CD4-positive, alpha-beta T cell treated with Interleukin-4 for 4 hours (primary cell): ENCODE data around the gene ST7.
"Not testable (repeated sequence)": the region's sequence is repeated elsewhere in the genome, so short reads cannot be mapped to it uniquely, and the experiment has no call there.

Experiments
- DNase-seq: peaks from one replicate; pipeline ENCODE4 v3.0.0-alpha.2; 2020

The ST7 gene

DNA sequence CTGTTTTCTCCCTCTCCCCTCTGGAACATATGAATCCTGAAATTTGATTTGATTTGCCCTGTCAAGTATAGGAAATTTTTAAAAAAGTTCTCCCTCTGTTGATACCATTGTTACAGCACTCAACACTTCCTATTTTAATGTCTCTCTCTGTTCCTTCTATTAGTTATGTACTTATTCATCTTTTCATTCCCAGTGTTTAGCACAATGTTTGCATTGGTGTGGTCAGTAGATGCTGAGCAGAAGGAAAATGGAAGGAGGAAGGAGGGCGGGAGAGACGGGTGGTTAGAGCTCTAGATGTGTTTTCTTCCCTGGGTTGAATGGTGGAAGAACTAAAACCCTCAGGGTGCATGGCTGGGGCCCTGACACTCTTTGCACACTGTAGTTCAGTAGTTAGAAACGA, 290.1 kb downstream of the ST7 start:
- no peak for DNase-seq

DNA sequence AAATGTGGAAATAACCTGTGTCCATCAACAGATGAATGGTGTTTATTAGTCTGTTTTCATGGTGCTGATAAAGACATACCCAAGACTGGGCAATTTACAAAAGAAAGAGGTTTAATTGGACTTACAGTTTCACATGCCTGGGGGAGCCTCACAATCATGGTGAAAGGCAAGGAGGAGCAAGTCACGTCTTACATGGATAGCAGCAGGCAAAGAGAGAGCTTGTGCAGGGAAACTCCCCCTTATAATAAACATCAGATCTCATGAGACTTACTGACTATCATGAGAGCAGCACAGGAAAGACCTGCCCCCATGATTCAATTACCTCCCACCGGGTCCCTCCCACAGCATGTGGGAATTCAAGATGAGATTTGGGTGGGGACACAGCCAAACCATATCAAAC, 292.4 kb downstream of the ST7 start:
- not testable (repeated sequence) for DNase-seq

DNA sequence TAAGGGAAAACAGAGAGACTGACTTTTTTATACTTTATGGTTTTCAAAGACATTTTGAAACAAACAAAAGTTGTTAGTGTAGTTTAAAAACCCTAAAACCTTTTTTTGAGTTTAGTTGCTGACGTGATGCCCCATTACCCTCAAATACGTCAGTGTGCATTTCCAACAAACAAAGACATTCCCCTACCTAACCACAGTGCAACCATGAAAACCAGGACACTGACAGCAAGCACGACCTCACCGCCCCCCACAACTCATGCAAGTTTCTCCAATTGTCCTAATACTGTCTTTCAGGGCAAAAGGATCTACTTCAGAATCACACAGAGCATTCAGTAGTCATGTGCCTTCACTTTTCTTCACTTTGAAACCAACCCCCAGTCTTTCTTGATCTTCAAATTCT, 294.5 kb downstream of the ST7 start:
- no peak for DNase-seq

DNA sequence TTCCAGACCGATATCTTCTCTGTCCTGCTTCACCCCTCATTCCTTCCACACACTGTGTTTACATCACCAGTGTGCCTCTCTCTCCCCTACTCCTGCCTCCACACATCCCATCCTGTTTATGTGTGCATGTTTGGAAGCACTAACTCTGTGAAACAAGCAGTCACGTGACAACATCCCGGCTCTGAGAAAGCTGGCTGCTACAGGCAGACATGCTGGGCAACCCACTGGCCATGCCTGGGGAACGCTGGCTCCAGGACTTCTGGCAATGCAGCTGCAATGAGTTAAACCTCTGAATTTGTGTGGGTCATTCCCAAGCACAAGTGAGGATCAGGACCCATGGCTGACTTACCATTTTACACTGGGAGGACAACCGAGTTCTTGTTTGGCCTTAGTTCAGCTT, 295.5 kb downstream of the ST7 start:
- no peak for DNase-seq

DNA sequence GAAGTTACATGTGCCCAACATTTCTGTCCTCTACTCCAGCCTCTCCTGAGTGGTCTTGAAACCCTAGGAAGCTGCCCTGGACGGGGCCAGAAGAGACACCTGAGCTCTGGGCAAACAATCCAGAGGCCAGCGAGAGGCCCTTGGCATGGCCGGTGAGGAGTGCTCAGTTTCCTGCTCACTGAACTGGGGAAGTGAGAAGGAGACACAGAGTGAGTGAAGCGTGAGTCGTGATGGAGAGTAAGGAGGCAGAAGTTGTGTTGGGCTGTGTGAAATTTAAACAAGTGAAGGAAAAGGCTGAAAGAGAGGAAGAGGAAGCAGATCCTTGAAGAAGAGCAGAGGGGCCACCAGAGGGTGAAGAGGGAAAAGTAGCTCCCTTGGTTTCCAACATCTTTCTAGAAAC, 296.4 kb downstream of the ST7 start:
- DNase-seq, result no peak

DNA sequence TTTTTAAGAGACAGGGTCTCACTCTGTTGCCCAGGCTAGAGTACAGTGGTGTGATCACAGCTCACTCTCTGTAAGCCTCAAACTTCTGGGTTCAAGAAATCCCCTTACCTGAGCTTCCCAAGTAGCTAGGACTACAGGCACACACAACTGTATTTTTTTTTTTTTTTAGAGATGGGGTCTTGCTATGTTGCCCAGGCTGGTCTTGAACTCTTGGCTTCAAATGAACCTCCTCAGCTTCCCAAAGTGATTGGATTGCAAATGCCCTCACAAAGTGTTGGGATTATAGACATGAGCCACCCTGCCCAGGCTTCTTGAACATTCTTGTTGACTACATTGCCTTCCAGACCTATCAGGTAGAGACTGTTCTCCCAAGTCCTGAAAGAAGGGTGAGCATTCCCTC, 296.9 kb downstream of the ST7 start:
- DNase-seq, result no peak

DNA sequence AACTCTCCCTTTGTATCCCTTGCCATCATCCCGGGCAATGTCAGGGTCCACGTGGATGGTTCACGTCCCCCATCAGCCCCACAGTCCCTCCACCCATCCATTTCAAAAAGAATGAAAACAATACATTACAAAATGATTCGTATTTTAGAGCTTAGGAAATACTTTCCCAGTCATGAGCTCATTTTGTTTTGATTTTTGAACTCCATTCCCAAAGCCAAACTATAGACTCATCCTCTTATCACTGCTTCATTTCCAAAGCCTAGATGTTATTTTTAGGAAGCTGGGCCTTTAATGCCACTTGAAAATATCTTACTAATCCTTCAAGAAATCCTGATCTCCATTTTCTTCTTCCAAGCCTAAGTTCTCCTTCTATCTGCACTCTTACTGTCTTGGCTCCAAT, 297.5 kb downstream of the ST7 start:
- no peak for DNase-seq

DNA sequence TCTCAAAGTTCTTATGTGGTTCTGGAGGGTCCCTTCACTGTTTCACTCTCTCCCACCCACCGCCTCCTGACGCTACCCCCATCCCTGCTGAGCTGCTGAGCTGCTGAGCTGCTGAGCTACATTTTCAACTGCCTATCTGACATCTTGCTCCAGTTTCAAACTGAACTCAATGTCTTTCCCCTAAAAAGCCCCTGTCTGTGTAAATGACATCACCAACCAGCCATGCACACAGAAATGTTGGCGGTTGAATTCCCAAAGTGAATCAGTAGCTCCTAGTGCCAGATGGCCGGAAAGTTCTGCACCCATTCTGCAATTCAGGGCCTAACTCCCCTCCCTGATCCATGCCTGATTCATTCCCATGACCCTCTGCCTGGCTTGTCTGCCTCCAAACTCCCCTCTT, 298.4 kb downstream of the ST7 start:
- no peak for DNase-seq

DNA sequence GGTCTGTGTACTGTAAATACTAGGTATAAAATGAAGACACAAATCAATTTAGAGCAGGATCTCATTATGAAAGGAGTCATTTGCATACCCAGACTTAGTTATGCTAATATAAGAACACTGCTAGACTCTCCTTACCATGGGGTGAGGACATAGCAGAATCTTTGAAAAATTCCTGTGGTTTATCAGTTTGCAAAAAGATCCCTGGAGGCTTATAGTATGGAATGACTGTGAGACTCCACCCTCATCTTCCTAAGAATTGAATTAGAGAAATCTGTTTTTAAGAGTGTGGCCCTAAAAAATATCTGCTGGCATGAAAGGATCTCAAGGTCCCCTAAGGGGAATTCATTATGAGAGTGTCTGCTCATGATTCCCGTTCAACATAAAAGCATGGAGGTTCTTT, 306.3 kb downstream of the ST7 start:
- DNase-seq, result no peak

DNA sequence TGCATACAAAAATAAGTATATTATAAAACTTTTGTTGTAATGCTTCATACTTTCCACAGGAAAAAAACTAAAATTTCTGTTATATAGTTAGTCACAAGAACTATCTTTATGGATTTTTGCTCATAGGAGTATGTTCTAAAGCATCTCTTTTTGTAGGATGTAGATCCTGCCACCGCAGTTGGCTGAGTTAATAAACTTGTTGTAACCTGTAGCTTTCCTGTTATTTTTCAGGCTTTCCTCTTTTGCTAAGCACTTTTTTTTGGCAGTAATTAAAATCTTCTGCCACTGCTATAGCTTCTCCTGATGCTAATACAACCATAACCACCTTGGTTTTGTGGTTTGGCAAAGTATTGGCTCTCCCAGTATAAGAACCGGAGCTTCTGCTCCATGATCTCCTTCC, 309.2 kb downstream of the ST7 start:
- no peak for DNase-seq

DNA sequence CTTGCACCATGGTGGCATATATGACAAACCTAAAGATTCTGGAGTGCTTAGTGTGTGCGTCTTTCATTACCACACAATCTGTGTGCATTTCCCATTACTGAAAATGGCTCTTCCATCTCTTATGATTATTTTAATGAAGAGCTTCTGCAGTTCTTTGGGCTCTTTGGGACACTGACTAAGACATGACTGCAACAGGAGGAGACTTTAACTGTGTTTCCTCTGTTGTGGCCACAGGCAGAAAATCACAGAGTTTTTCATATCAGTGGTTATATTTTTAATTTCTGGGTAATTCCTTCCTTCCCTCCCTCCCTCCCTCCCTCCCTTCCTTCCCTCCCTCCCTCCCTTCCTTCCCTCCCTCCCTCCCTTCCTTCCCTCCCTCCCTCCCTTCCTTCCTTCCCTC, 311.4 kb downstream of the ST7 start:
- no peak for DNase-seq

DNA sequence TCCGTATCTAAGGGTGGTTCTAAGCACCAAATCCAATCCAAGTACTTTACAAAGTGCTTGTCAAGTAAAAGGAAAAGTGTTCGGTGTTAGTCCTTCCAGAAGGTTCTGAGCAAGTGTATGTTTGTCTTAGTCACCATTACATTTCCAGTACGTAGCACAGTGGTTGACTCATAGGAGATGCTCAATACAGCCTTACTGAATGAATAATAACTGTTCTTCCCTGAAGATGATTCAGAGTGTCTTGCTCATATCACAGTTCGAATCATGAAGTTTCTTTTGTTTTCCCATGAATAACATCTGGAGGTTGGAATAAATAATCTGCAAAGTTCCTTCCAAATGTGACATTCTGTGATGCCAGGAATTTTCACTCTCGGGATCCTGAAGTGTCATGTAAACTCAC, 316.1 kb downstream of the ST7 start:
- DNase-seq, result no peak

DNA sequence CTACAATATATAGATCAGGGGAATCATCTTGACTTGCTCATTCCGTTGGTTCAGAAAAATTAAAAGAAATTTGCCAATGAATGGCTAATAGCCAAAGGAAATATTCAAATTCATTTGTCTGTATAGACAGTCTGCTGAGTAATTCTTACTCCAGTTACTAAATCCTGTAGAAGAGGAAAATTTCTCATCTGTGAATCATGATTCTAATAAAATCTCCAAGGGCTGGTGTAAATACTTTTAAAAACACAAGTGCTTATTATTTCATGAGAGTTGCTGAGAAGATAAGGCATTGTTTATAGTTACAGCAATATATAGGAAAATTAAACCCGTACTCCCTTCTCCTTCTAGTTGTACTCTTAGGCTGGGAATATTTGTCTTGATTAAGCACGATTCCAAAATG, 316.6 kb downstream of the ST7 start:
- no peak for DNase-seq

DNA sequence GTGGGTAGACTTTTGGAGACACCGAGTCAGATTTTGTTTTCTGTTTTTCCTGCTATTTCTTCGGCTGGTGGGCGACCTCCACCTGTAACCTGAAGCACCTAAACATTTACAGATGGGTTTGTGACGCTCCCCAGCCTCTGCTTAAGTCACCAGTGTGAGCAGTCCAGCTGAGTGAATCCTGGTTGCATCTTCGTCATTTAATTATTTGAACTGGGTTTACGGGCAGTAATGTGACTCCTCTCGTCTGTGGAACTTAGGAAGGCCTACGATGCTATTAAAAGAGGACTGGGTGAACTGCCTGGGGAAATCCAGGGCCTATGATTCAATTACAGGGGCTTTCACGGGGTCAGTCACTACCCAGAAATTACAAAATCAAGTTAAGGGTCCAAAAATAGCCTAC, 317.1 kb downstream of the ST7 start:
- DNase-seq, result no peak

DNA sequence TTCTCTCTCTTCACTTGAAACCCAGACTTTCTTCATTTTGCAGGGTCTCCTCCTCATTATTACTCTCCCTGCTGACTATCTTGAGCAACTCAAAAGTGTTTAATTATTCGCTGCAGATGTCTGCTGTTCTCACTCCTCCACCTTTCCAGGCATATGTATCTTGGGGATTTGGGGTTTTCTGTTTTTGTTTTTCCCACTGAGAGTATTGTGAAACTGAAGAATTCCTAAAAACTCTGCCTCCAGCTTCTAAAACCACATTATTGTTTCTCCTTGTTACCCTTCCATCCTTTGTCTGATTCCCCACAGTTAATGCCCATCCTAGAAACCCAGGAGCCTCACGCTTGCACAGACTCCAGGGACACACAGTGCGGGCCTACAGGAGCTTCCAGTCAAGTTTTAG, 318.3 kb downstream of the ST7 start:
- no peak for DNase-seq

DNA sequence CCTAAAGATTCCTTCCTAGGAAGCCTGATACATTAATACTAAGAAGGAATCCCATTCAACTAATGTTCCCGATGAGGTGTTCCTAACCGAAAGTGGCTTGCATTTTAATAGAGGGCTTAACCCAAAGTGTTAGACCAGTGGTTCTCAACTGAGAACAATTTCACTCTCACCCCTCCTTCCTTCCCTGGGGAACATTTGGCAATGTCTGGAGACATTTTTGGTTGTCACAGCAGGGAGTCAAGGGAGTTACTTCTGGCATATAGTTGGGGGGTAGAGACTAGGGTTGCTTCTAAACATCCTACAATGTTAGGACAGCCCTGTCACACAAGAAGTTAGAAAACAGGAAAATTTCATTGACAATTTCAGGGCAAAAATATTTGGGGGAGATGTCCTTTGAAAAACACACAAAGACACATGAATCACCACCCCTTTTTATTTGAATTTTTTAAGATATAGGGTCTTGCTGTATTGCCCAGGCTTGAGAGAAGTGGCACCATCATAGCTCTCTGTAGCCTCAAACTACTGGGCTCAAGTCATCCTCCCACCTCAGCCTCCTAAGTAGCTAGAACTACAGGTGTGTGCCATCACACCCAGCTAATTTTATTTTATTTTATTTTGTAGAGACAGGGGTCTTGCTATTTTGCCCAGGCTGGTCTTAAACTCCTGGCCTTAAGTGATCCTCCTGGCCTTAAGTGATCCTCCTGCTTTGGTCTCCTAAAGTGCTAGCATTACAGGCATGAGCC, 318.9 kb downstream of the ST7 start:
- DNase-seq, result no peak

DNA sequence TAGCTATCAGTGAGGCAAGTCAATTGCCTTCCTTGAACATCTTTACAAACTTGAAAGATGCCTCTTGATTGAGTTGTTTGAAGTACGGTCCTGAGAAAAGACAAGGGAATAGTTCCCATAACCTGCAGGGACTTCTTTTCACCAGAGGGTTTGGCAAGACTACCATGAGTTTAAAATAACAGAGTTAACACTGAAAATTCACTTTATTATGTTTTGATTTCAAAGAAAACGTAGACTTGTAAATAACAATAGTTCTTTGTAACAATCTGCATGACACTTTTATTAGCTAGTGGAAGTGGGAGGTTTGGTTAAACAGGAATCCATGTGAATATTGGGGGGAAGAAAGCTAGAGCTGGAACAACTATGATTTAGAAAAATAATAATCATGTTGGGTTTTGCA, 320.0 kb downstream of the ST7 start:
- DNase-seq, result no peak

DNA sequence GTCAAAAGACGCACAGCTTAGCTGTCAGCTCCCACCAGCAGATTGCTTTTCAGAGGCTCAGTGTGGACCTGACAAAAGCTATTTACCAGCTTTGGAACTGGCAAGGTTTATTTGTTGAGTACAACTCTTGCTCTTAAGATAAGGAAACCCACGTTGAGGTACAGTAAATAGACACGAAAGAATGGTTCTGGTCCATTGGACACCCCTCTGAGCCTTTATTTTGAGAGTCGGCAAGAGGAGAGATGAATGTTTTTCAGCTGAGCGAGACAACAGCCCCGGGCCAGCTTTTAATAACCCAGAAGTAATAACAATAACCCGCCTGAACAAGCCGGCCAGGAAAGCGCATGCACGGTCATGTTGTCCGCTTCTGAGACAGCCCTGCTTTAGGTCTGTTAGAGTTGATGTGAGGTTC, 320.5 kb downstream of the ST7 start:
- DNase-seq, result no peak

DNA sequence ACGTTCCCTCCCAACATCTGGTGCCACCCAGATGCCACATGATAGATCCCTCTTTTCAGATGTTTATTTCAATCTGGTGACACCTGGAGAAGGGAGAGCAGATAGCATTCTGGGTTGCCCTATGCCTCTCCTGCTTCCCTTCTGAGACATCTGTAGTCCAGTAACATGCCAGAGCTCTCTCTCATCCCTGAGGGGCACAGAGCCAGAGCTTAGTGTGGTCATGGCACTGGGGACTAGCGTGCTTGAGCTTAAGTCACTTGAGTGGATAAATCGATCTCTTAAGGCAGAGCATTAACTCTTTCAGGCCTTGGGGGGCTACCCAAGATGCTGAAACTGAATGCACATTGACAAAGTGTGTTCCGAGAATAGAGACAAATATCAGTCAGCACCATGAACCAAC, 321.6 kb downstream of the ST7 start:
- no peak for DNase-seq

DNA sequence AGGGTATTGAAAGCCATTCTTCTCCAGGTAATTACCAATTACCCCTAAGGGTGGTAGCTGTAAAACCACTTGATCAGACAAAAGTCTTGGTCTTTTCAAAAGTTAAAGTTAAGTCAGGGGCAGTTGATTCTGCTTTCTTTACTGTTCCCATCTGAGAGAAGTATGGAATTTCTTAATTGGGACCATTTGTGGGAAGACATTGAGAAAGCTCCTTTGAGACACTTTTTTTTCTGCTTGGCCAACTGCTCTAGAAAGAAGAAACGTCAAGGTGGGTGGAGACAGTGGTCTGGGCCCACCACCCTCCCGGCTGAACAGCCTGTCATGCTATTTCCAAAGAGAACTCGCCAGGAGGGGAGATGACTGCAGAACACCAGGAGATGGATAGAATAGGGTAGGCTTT, 324.3 kb downstream of the ST7 start:
- no peak for DNase-seq

DNA sequence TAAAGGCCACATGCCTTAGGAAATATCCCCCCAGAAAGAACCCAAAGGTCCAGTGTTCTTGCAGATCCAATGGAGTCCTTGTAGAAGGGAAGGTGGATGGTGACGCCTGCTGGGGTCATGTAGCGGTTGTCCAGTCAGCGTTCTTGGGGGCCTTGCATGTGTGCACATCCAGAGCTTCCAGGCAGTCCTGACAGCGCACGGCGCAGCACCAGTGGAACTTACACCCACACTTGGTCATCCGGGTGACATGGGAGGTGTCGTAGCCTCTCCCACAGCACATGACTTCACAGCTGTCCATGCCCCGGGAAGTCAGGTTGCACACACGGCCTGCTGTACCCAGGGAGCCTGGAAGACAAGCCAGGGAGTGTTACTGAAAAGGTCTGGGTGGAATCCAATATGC, 324.7 kb downstream of the ST7 start:
- no peak for DNase-seq

DNA sequence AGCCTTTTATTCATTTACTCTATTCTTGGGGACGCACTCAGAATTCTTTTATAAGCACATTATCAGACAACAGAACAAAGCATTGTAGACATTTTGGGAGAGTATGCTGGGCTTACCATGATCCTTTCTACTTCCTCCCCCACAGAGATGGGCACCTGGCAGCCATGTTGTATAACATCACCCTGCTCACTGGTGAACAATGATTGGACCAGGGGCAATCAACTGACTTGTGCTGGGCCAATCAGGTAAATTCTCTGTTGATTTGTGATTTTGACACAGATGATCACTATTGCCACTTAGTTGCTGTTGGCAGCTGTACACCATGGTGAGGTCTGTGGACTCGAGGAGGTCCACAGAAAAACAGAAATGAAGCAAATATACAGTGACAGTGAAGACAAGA, 325.9 kb downstream of the ST7 start:
- no peak for DNase-seq
